Measurements from ENCODE around the gene SNX11. TPM values are rescaled to one million over a fixed set of nuclear protein-coding genes. Genes with fewer than 3 reads are reported as not detected.

SNX11 gene
- total and polyA plus RNA-seq, 4 donors: 11.4 to 31.0 (median 19.1) TPM

DNA sequence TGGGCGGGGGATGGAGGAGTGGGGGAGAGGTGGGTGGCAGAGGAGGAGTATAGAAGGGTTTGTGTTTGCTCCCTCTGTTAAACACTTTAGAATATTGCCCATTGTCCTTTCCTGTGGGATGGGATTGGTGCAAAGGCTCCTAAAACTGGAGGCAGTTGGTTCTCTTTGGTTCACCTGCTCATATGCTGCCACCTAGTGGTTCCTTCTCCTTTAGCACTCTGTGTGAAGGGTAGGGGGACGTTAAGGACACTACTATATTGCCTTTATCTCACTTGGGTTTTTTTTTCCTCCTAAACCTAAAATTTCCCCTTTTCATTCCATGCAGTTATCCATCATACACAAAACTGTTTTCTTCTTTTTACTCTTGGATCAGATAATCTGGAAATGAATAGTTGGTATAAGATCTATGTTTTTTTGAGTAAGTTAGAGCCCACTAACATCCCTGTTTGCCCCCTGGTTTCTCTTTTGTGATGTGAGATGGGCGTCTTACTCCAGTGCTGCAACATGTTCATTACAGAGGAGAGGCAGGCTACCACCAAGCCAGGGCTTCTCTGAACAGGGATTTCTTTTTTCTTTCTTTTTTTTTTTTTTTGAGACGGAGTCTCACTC, 23.8 kb downstream of the SNX11 start:
- no peaks in the 10 kb centered on the region for H3K27me3 ChIP-seq (ENCODE audit: control insufficient read depth in 3 of 3, insufficient read depth in 3 of 3, low read length in 2 of 3)
- ATAC-seq (ENCODE audit: insufficient read depth, low FRiP score) (no peak), DNase-seq (peak; percentile 69 to 86 (median 83))
- H3K9me3 ChIP-seq (ENCODE audit: control insufficient read depth in 4 of 4, insufficient read depth in 3 of 4, low read length in 3 of 4): no peaks in the 10 kb centered on the region
- H3K4me1 ChIP-seq (ENCODE audit: control insufficient read depth in 5 of 5, insufficient read depth in 5 of 5, low read length in 5 of 5): no peaks in the 10 kb centered on the region
- WGBS, 2 donors: 51 to 52% methylated on average over 3 to 4 of the region's 4 CpGs
- H3K36me3 ChIP-seq (ENCODE audit: control insufficient read depth in 4 of 4, insufficient read depth in 4 of 4, low read length in 4 of 4): peaks cover 0 to 4% (median 0%) of the 10 kb centered on the region in 4 donors
- H3K9ac ChIP-seq (ENCODE audit: insufficient read depth in 1 of 2, low read length in 2 of 2): no peak overlapping the region
- no peak overlapping the region for H3K27ac ChIP-seq (ENCODE audit: low read depth in 1 of 2, low read length in 1 of 2)
- peak; percentile 88 for TF ChIP-seq CTCF (IDR thresholded peaks at IDR 0.05; ENCODE audit: control extremely low read depth, extremely low read depth)
- H3K4me3 ChIP-seq: no peak overlapping the region

DNA sequence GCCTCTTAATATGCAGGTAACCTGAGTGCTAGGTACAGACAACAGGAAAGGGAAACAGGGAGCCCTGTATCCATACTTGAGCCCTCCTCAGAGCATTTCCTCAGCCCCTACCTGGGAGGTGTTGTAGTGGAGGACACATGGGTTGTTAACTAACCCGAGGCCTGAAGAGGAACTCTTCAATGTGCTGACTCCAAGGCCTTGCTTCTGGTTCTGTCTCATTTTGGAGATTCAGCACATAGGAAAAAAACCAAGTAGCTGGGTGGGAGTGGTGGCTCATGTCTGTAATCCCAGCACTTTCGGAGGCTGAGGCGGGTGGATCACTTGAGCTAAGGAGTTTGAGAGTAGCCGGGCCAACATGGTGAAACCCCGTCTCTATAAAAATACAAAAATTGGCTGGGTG, 24.8 kb downstream of the SNX11 start:
- DNase-seq (no peak), ATAC-seq (ENCODE audit: insufficient read depth, low FRiP score) (no peak)
- H3K27me3 ChIP-seq (ENCODE audit: control insufficient read depth in 3 of 3, insufficient read depth in 3 of 3, low read length in 2 of 3): no peaks in the 10 kb centered on the region
- H3K9ac ChIP-seq (ENCODE audit: insufficient read depth in 1 of 2, low read length in 2 of 2): no peak overlapping the region
- no peak overlapping the region for H3K4me3 ChIP-seq
- no peak for TF ChIP-seq CTCF (IDR thresholded peaks at IDR 0.05; ENCODE audit: control extremely low read depth, extremely low read depth)
- no peak overlapping the region for H3K27ac ChIP-seq (ENCODE audit: low read depth in 1 of 2, low read length in 1 of 2)
- no peaks in the 10 kb centered on the region for H3K4me1 ChIP-seq (ENCODE audit: control insufficient read depth in 5 of 5, insufficient read depth in 5 of 5, low read length in 5 of 5)
- WGBS, 2 donors: 87 to 88% methylated on average over 5 of the region's 5 CpGs
- H3K36me3 ChIP-seq (ENCODE audit: control insufficient read depth in 4 of 4, insufficient read depth in 4 of 4, low read length in 4 of 4): no peaks in the 10 kb centered on the region
- no peaks in the 10 kb centered on the region for H3K9me3 ChIP-seq (ENCODE audit: control insufficient read depth in 4 of 4, insufficient read depth in 3 of 4, low read length in 3 of 4)

DNA sequence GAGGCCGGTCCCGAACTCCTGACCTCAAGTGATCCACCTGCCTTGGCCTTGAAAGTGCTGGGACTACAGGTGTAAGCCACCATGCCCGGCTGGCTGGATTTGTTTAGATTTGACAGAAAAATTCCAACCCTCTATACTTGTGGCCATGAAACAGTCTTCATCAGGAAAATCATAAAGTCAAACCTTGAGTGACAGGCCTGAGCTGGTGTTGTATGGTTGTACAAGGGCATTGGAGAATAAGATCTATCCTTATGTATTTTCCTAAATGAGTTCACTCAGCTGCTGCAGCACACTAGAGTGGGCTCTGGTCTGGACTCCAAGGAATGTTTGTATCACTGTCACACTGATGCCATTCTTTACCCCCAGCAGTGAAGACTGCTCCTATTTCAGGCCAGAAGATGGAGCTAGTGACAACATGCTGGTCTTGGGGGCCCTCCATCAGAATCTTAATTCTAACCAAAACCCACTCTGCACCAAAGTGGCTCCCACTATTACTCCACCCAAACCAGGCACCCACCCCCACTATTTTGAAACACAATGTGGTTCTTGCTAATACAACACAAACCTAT, 27.4 kb downstream of the SNX11 start:
- 86 to 95% methylated on average over 3 of the region's 3 CpGs for WGBS, 2 donors
- Histone ChIP-seq H3K4me1 (ENCODE audit: control insufficient read depth in 5 of 5, insufficient read depth in 5 of 5, low read length in 5 of 5) (no peaks in the 10 kb centered on the region), H3K9me3 (ENCODE audit: control insufficient read depth in 4 of 4, insufficient read depth in 3 of 4, low read length in 3 of 4) (no peaks in the 10 kb centered on the region), H3K36me3 (ENCODE audit: control insufficient read depth in 4 of 4, insufficient read depth in 4 of 4, low read length in 4 of 4) (no peaks in the 10 kb centered on the region), H3K27me3 (ENCODE audit: control insufficient read depth in 3 of 3, insufficient read depth in 3 of 3, low read length in 2 of 3) (no peaks in the 10 kb centered on the region), H3K4me3 (no peak overlapping the region), H3K27ac (ENCODE audit: low read depth in 1 of 2, low read length in 1 of 2) (no peak overlapping the region), H3K9ac (ENCODE audit: insufficient read depth in 1 of 2, low read length in 2 of 2) (no peak overlapping the region)
- TF ChIP-seq CTCF (IDR thresholded peaks at IDR 0.05; ENCODE audit: control extremely low read depth, extremely low read depth): no peak
- no peak for ATAC-seq (ENCODE audit: insufficient read depth, low FRiP score)
- DNase-seq: no peak
